Measurements from ENCODE around the gene HIPK4. TPM values are rescaled to one million over a fixed set of nuclear protein-coding genes. Genes with fewer than 3 reads are reported as not detected.
"Not testable (repeated sequence)": the region's sequence is repeated elsewhere in the genome, so short reads cannot be mapped to it uniquely, and the experiment has no call there.

The HIPK4 gene
- total and polyA plus RNA-seq, 4 donors = 0.21 to 0.51 (median 0.23) TPM; not detected in 1

DNA sequence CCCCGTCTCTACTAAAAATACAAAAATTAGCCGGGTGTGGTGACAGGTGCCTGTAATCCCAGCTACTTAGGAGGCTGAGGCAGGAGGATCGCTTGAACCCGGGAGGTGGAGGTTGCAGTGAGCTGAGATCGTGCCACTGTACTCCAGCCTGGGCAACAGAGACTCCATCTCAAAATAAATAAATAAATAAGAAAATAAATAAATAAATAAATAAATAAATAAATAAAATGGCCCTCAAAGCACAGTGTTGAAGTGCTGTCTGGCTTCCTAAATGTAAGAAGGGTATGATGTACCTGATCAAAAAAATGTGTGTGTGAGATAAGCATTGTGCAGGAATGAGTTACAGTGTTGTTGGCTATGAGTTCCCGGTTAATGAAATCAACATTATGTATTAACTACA, 56.9 kb downstream of the HIPK4 start:
- WGBS, 2 donors = 94 to 95% methylated on average over 6 of the region's 6 CpGs
- H3K27ac ChIP-seq (ENCODE audit: low read depth in 1 of 2, low read length in 2 of 2); H3K4me1 ChIP-seq (ENCODE audit: control insufficient read depth in 1 of 2, insufficient read depth in 2 of 2, low read length in 2 of 2); intact Hi-C loops (cut with DNase I); H3K36me3 ChIP-seq (ENCODE audit: control insufficient read depth in 1 of 2, insufficient read depth in 2 of 2, low read length in 1 of 2); DNase-seq; ATAC-seq (ENCODE audit: low FRiP score); H3K9me3 ChIP-seq (ENCODE audit: control insufficient read depth, low read length); H3K27me3 ChIP-seq (ENCODE audit: control insufficient read depth in 1 of 2, insufficient read depth in 2 of 2, low read length in 1 of 2); H3K4me3 ChIP-seq (ENCODE audit: low read length in 2 of 2): not testable (repeated sequence)

DNA sequence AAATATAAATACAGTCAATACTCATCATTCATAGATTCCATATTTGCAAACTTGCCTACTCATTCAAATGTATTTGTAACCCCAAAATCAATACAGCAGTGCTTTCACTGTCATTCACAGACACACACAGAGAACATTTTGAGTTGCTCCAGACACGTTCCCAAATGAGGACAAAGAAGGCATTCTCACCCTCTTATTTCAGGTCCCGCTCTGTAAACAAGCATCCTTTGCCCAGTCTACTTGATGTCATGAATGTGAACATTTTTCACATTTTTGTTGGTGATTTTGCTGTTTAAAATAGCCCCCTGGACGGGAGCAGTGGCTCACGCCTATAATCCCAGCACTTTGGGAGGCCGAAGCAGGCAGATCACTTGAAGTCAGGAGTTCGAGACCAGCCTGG, 57.3 kb downstream of the HIPK4 start:
- Histone ChIP-seq H3K9me3 (ENCODE audit: control insufficient read depth, low read length) (no peaks in the 10 kb centered on the region), H3K27ac (ENCODE audit: low read depth in 1 of 2, low read length in 2 of 2) (no peak overlapping the region), H3K4me1 (ENCODE audit: control insufficient read depth in 1 of 2, insufficient read depth in 2 of 2, low read length in 2 of 2) (no peaks in the 10 kb centered on the region), H3K36me3 (ENCODE audit: control insufficient read depth in 1 of 2, insufficient read depth in 2 of 2, low read length in 1 of 2) (peaks cover 4 to 5% of the 10 kb centered on the region in 2 donors), H3K4me3 (ENCODE audit: low read length in 2 of 2) (no peak overlapping the region), H3K27me3 (ENCODE audit: control insufficient read depth in 1 of 2, insufficient read depth in 2 of 2, low read length in 1 of 2) (no peaks in the 10 kb centered on the region)
- DNase-seq (no peak), ATAC-seq (ENCODE audit: low FRiP score) (no peak)
- intact Hi-C loops (cut with DNase I) = no loop called here
- WGBS, 2 donors = 67 to 75% methylated on average over 6 of the region's 6 CpGs

DNA sequence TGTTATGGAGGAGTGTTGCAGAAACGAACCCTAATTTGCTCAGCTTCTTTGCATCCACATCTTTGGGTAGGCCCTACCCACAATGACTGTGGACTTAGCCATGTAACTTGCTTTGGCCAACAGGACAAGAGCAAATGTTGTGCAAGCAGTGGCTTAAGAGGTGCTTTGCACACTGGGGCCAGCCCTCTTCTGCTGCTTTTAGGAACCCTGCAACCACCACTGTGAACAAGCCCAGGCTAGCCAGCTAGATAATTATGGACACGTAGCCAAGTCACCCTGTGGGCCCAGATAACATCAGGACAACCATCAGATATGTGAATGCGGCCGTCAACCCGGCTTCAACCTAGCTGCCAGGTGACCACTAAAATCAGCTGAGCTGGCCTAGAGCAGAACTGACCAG, 58.9 kb downstream of the HIPK4 start:
- no peaks in the 10 kb centered on the region for H3K4me1 ChIP-seq (ENCODE audit: control insufficient read depth in 1 of 2, insufficient read depth in 2 of 2, low read length in 2 of 2)
- WGBS, 2 donors = 94 to 97% methylated on average over 5 of the region's 5 CpGs
- no peak for DNase-seq
- peaks cover 5 to 6% of the 10 kb centered on the region in 2 donors for H3K36me3 ChIP-seq (ENCODE audit: control insufficient read depth in 1 of 2, insufficient read depth in 2 of 2, low read length in 1 of 2)
- no peak overlapping the region for H3K4me3 ChIP-seq (ENCODE audit: low read length in 2 of 2)
- H3K27me3 ChIP-seq (ENCODE audit: control insufficient read depth in 1 of 2, insufficient read depth in 2 of 2, low read length in 1 of 2) = no peaks in the 10 kb centered on the region
- H3K9me3 ChIP-seq (ENCODE audit: control insufficient read depth, low read length) = no peaks in the 10 kb centered on the region
- intact Hi-C loops (cut with DNase I) = no loop called here
- no peak overlapping the region for H3K27ac ChIP-seq (ENCODE audit: low read depth in 1 of 2, low read length in 2 of 2)
- ATAC-seq (ENCODE audit: low FRiP score) = no peak

Small RNAs within 50 kb of the gene (microRNA-seq; reads per million reads assigned to microRNA genes)
- gene MIR6796 = 0 to 0.60 reads per million in 2 donors

Other genes with a start within 250 kb of the HIPK4 start
- 10 to 100 TPM; 21.1 to 28.8 TPM for gene MAP3K10, start 198.8 kb downstream of the HIPK4 start, total RNA-seq
- 10 to 100 TPM in 1 of 2 donors, 1 to 10 TPM in 1; 7.0 to 19.9 TPM for gene MAP3K10, start 198.8 kb downstream of the HIPK4 start, polyA plus RNA-seq
- not detected for gene TTC9B, start 171.8 kb downstream of the HIPK4 start, total RNA-seq
- gene TTC9B, start 171.8 kb downstream of the HIPK4 start, polyA plus RNA-seq = under 1 TPM in 1 of 2 donors, not detected in 1; 0.26 TPM
- under 1 TPM; 0.42 to 0.81 TPM for gene CCNP, start 163.5 kb downstream of the HIPK4 start, total RNA-seq
- gene CCNP, start 163.5 kb downstream of the HIPK4 start, polyA plus RNA-seq = under 1 TPM; 0.31 to 0.50 TPM
- gene AKT2, start 104.8 kb downstream of the HIPK4 start, total RNA-seq = 100 to 1,000 TPM; 104 to 131 TPM
- 10 to 100 TPM; 24.8 to 74.3 TPM for gene AKT2, start 104.8 kb downstream of the HIPK4 start, polyA plus RNA-seq
- gene C19orf47, start 41.8 kb downstream of the HIPK4 start, total RNA-seq = 10 to 100 TPM; 16.9 to 22.3 TPM
- gene C19orf47, start 41.8 kb downstream of the HIPK4 start, polyA plus RNA-seq = 10 to 100 TPM; 11.3 to 20.5 TPM
- gene PLD3, start 41.5 kb downstream of the HIPK4 start, total RNA-seq = 100 to 1,000 TPM; 184 to 291 TPM
- gene PLD3, start 41.5 kb downstream of the HIPK4 start, polyA plus RNA-seq = 100 to 1,000 TPM; 143 to 234 TPM
- 1 to 10 TPM; 4.9 to 7.6 TPM for gene PRX, start 23.2 kb upstream of the HIPK4 start, total RNA-seq
- 1 to 10 TPM; 3.1 to 5.2 TPM for gene PRX, start 23.2 kb upstream of the HIPK4 start, polyA plus RNA-seq
- 10 to 100 TPM; 19.7 to 27.8 TPM for gene SERTAD1, start 35.8 kb upstream of the HIPK4 start, total RNA-seq
- 10 to 100 TPM; 13.0 to 15.8 TPM for gene SERTAD1, start 35.8 kb upstream of the HIPK4 start, polyA plus RNA-seq
- gene SERTAD3, start 54.2 kb upstream of the HIPK4 start, total RNA-seq = 10 to 100 TPM; 34.8 to 46.3 TPM
- 10 to 100 TPM; 25.0 to 28.5 TPM for gene SERTAD3, start 54.2 kb upstream of the HIPK4 start, polyA plus RNA-seq
- gene BLVRB, start 75.6 kb upstream of the HIPK4 start, total RNA-seq = 10 to 100 TPM; 72.3 to 77.1 TPM
- gene BLVRB, start 75.6 kb upstream of the HIPK4 start, polyA plus RNA-seq = 100 to 1,000 TPM in 1 of 2 donors, 10 to 100 TPM in 1; 96.8 to 134 TPM
- gene SPTBN4, start 76.8 kb upstream of the HIPK4 start, total RNA-seq = 1 to 10 TPM; 1.3 to 3.6 TPM
- gene SPTBN4, start 76.8 kb upstream of the HIPK4 start, polyA plus RNA-seq = 1 to 10 TPM in 1 of 2 donors, under 1 TPM in 1; 0.25 to 4.1 TPM
- 10 to 100 TPM; 54.0 to 75.3 TPM for gene SHKBP1, start 186.7 kb upstream of the HIPK4 start, total RNA-seq
- 100 to 1,000 TPM in 1 of 2 donors, 10 to 100 TPM in 1; 29.4 to 150 TPM for gene SHKBP1, start 186.7 kb upstream of the HIPK4 start, polyA plus RNA-seq
- gene LTBP4, start 211.2 kb upstream of the HIPK4 start, total RNA-seq = 100 to 1,000 TPM; 286 to 725 TPM
- gene LTBP4, start 211.2 kb upstream of the HIPK4 start, polyA plus RNA-seq = 100 to 1,000 TPM; 140 to 768 TPM